SH-SY5Y (cell line): ENCODE results near the gene GASK1A.

Source experiments
- GATA2 ChIP-seq: IDR thresholded peaks from 2 replicates; pipeline ENCODE4 v1.6.1; 2011; ENCODE audit warnings: mild to moderate bottlenecking, low read depth, low read length
- GATA3 ChIP-seq: IDR thresholded peaks from 2 replicates; pipeline ENCODE4 v1.6.1; 2011; ENCODE audit warnings: low read depth, mild to moderate bottlenecking, low read length, moderate library complexity

- TF ChIP-seq GATA2, result no peak
- TF ChIP-seq GATA3, result no peak
Measured at GRCh38 chr3:42937334-42937733, 41.8 kb upstream of the GASK1A start.
